Measurements from ENCODE around the gene MTHFD1L.

DNA sequence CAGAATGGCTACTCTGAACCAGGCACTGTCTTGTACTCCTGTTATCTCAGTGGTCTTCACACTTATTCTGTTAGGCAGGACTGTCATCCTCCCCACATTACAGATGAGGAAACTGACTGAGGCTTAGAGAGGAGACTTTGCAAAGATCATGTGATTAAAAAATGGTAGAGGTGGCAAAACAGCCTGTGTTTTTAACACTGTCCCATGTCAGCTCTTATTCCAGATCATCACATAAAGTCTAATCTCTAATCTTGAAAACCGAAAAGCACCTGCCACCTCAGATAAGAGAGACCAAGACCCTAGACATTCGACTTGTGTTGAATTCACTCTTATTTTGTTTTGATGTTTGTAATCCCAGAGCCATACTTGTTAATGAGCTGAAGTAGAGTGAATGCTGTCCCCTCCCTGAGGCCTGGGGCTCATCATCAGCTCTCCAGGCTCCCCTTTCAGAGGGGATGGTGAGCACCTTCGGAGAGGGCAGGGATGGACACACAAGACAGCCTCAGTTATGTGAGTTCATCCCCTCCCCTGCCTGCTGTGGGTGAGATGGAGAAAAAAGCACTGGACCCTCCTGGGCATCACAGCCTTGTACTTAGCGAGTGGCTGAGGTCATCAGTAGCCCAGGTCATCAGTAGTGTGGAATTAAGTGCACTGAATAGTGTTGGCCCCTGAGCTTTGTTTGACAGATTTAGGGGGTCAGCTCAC, 30.6 kb downstream of the MTHFD1L start:
- TF ChIP-seq, protein P1, sequence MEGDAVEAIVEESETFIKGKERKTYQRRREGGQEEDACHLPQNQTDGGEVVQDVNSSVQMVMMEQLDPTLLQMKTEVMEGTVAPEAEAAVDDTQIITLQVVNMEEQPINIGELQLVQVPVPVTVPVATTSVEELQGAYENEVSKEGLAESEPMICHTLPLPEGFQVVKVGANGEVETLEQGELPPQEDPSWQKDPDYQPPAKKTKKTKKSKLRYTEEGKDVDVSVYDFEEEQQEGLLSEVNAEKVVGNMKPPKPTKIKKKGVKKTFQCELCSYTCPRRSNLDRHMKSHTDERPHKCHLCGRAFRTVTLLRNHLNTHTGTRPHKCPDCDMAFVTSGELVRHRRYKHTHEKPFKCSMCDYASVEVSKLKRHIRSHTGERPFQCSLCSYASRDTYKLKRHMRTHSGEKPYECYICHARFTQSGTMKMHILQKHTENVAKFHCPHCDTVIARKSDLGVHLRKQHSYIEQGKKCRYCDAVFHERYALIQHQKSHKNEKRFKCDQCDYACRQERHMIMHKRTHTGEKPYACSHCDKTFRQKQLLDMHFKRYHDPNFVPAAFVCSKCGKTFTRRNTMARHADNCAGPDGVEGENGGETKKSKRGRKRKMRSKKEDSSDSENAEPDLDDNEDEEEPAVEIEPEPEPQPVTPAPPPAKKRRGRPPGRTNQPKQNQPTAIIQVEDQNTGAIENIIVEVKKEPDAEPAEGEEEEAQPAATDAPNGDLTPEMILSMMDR (IDR thresholded peaks at IDR 0.05 in 4 of 5, conservative IDR thresholded peaks at IDR 0.05 in 1 of 5) = no peak
- no peak for TF ChIP-seq POLR2A (IDR thresholded peaks at IDR 0.05)
